IMR-90 (cell line): Measurements from ENCODE around the gene EML6.
A peak's percentile ranks its signal among the peaks of the same experiment; 100 is the strongest.

Experiments used
- FOS ChIP-seq: fragments of 150-350 bp; IDR thresholded peaks from 2 replicates; pipeline ENCODE4 v1.6.1; 2016; ENCODE audit warnings: low read depth, low read length
- MAFK ChIP-seq: IDR thresholded peaks from 2 replicates; pipeline ENCODE4 v1.6.1; 2012; ENCODE audit warnings: low read depth, low read length, improper control_type of control experiment
- MAZ ChIP-seq: IDR thresholded peaks from 2 replicates; pipeline ENCODE4 v1.6.1; 2012; ENCODE audit warnings: low read depth, mild to moderate bottlenecking, low read length, improper control_type of control experiment, moderate library complexity, borderline replicate concordance
- MXI1 ChIP-seq: IDR thresholded peaks from 2 replicates; pipeline ENCODE4 v1.6.1; 2012; ENCODE audit warnings: low read depth, mild to moderate bottlenecking, low read length, moderate library complexity, borderline replicate concordance
- NFE2L2 ChIP-seq: fragments of 150-350 bp; IDR thresholded peaks from 2 replicates; pipeline ENCODE4 v1.6.1; 2016; ENCODE audit warnings: low read depth, mild to moderate bottlenecking, low read length
- POLR2A ChIP-seq: IDR thresholded peaks from 2 replicates; pipeline ENCODE4 v1.6.1; 2012; ENCODE audit warnings: mild to moderate bottlenecking, low read depth, low read length
- RAD21 ChIP-seq: IDR thresholded peaks from 2 replicates; pipeline ENCODE4 v1.6.1; 2012; ENCODE audit warnings: low read length, improper control_type of control experiment
- RCOR1 ChIP-seq: IDR thresholded peaks from 2 replicates; pipeline ENCODE4 v1.6.1; 2012; ENCODE audit warnings: mild to moderate bottlenecking, low read length, improper control_type of control experiment; ENCODE audit not compliant: insufficient replicate concordance
- RFX5 ChIP-seq: IDR thresholded peaks from 2 replicates; pipeline ENCODE4 v1.8.0; 2012; ENCODE audit warnings: low read depth, mild to moderate bottlenecking, low read length, moderate library complexity
- SMC3 ChIP-seq: fragments of 150-350 bp; IDR thresholded peaks from 2 replicates; pipeline ENCODE4 v1.6.1; 2016; ENCODE audit warnings: low read depth, mild to moderate bottlenecking, antibody characterized with exemption, low read length, moderate library complexity
- TF ChIP-seq, protein P1 (sequence below): conservative IDR thresholded peaks from 2 replicates; pipeline ENCODE4 v1.5.1; 2012; ENCODE audit warnings: mild to moderate bottlenecking, low read depth, low read length, improper control_type of control experiment
- TF ChIP-seq, protein P2 (sequence below): fragments of 150-350 bp; IDR thresholded peaks from 2 replicates; pipeline ENCODE4 v1.6.1; 2017; ENCODE audit warnings: mild to moderate bottlenecking, antibody characterized with exemption, low read length, low read depth
- TF ChIP-seq, protein P3 (sequence below): fragments of 150-350 bp; IDR thresholded peaks from 2 replicates; pipeline ENCODE4 v1.6.1; 2016; ENCODE audit warnings: low read depth, mild to moderate bottlenecking, low read length, moderate library complexity, borderline replicate concordance

DNA sequence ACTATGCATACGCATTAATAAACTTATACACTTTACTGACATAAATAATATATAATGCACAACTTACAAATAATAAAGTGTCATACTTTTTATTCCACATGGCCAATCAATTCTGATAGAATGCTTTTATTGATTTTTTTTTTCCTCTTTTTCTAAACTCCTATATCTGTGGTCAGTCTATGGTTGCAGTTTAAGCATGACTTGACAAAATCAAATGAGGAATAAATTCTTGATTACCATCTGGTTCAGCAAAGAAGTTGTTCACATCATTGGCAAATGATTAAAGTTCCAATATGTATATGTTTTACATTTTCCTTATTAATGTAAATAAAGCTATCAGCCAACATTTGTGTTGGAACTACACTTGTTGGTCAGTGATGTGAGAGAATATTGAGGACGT, 83.5 kb downstream of the EML6 start:
- TF ChIP-seq POLR2A (no peak), FOS (no peak), RCOR1 (no peak), RFX5 (no peak), SMC3 (no peak), MAZ (no peak), MXI1 (no peak), NFE2L2 (peak; percentile 78), RAD21 (no peak), MAFK (no peak)
- TF ChIP-seq, protein P1, sequence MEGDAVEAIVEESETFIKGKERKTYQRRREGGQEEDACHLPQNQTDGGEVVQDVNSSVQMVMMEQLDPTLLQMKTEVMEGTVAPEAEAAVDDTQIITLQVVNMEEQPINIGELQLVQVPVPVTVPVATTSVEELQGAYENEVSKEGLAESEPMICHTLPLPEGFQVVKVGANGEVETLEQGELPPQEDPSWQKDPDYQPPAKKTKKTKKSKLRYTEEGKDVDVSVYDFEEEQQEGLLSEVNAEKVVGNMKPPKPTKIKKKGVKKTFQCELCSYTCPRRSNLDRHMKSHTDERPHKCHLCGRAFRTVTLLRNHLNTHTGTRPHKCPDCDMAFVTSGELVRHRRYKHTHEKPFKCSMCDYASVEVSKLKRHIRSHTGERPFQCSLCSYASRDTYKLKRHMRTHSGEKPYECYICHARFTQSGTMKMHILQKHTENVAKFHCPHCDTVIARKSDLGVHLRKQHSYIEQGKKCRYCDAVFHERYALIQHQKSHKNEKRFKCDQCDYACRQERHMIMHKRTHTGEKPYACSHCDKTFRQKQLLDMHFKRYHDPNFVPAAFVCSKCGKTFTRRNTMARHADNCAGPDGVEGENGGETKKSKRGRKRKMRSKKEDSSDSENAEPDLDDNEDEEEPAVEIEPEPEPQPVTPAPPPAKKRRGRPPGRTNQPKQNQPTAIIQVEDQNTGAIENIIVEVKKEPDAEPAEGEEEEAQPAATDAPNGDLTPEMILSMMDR = no peak
- TF ChIP-seq, protein P2, sequence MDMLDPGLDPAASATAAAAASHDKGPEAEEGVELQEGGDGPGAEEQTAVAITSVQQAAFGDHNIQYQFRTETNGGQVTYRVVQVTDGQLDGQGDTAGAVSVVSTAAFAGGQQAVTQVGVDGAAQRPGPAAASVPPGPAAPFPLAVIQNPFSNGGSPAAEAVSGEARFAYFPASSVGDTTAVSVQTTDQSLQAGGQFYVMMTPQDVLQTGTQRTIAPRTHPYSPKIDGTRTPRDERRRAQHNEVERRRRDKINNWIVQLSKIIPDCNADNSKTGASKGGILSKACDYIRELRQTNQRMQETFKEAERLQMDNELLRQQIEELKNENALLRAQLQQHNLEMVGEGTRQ = no peak
- TF ChIP-seq, protein P3, sequence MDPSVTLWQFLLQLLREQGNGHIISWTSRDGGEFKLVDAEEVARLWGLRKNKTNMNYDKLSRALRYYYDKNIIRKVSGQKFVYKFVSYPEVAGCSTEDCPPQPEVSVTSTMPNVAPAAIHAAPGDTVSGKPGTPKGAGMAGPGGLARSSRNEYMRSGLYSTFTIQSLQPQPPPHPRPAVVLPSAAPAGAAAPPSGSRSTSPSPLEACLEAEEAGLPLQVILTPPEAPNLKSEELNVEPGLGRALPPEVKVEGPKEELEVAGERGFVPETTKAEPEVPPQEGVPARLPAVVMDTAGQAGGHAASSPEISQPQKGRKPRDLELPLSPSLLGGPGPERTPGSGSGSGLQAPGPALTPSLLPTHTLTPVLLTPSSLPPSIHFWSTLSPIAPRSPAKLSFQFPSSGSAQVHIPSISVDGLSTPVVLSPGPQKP = no peak
